GM23338 (cell line): Measurements from ENCODE around the gene SORBS2. TPM values are rescaled to one million over a fixed set of nuclear protein-coding genes. Genes with fewer than 3 reads are reported as not detected.

ENCODE experiments used
- ATAC-seq: fragments of 200-7000 bp; cut with Tn5 transposase; 3 replicates; pipeline ENCODE4 v1.9.1; 2020
- DNase-seq: peaks from one replicate; pipeline ENCODE4 v3.0.0-alpha.2; 2015; ENCODE audit warnings: low spot score
- H2AFZ ChIP-seq: fragments of 200-600 bp; sonication (generic); 2 replicates; pipeline ENCODE4 v1.8.0; 2016; ENCODE audit warnings: antibody characterized with exemption, mild to moderate bottlenecking, moderate library complexity
- H3F3A ChIP-seq: fragments of 200-600 bp; sonication (generic); replicated peaks from 2 replicates; pipeline ENCODE4 v1.8.0; 2017; ENCODE audit warnings: antibody characterized with exemption, mixed run types, low read depth
- H3K27ac ChIP-seq: fragments of 200-600 bp; sonication (generic); 2 replicates; pipeline ENCODE4 v1.6.1; 2016; ENCODE audit warnings: low read depth
- H3K27me3 ChIP-seq: fragments of 200-600 bp; sonication (generic); 2 replicates; pipeline ENCODE4 v1.8.0; 2016; ENCODE audit warnings: mild to moderate bottlenecking, mixed run types, moderate library complexity; ENCODE audit not compliant: insufficient read depth
- H3K36me3 ChIP-seq: fragments of 200-600 bp; sonication (generic); 2 replicates; pipeline ENCODE4 v1.8.0; 2016; ENCODE audit warnings: mild to moderate bottlenecking; ENCODE audit not compliant: insufficient read depth
- H3K4me1 ChIP-seq: fragments of 200-600 bp; sonication (generic); 2 replicates; pipeline ENCODE4 v1.8.0; 2016; ENCODE audit warnings: mild to moderate bottlenecking, moderate library complexity; ENCODE audit not compliant: insufficient read depth
- H3K4me2 ChIP-seq: fragments of 200-600 bp; sonication (generic); 2 replicates; pipeline ENCODE4 v1.7.1; 2017; ENCODE audit warnings: mixed run types
- H3K4me3 ChIP-seq: fragments of 200-600 bp; sonication (generic); 2 replicates; pipeline ENCODE4 v1.6.1; 2016; ENCODE audit warnings: mixed run types
- H3K79me2 ChIP-seq: fragments of 200-600 bp; sonication (generic); replicated peaks from 2 replicates; pipeline ENCODE4 v1.8.0; 2017; ENCODE audit warnings: mild to moderate bottlenecking; ENCODE audit not compliant: insufficient read depth
- H3K9me2 ChIP-seq: fragments of 200-600 bp; sonication (generic); 2 replicates; pipeline ENCODE4 v1.8.0; 2017; ENCODE audit not compliant: insufficient read depth
- H4K20me1 ChIP-seq: fragments of 200-600 bp; sonication (generic); replicated peaks from 2 replicates; pipeline ENCODE4 v1.8.0; 2017; ENCODE audit warnings: mild to moderate bottlenecking; ENCODE audit not compliant: insufficient read depth
- H3K27ac Mint-ChIP-seq: 2 replicates; pipeline ENCODE4 v1.8.0; 2020; ENCODE audit warnings: inconsistent platforms, mild to moderate bottlenecking, moderate library complexity, mixed read lengths
- H3K27me3 Mint-ChIP-seq: 3 replicates; pipeline ENCODE4 v1.8.0; 2022; ENCODE audit warnings: low read depth, mild to moderate bottlenecking, moderate library complexity, mixed read lengths, inconsistent platforms; ENCODE audit not compliant: insufficient read depth, poor library complexity
- H3K36me3 Mint-ChIP-seq: 3 replicates; pipeline ENCODE4 v1.8.0; 2021; ENCODE audit warnings: low read depth, mild to moderate bottlenecking, inconsistent platforms, moderate library complexity, mixed read lengths
- H3K4me1 Mint-ChIP-seq: 3 replicates; pipeline ENCODE4 v1.8.0; 2020; ENCODE audit warnings: mild to moderate bottlenecking, inconsistent platforms, mixed read lengths
- H3K4me3 Mint-ChIP-seq: 3 replicates; pipeline ENCODE4 v1.8.0; 2021; ENCODE audit warnings: moderate library complexity, mild to moderate bottlenecking, inconsistent platforms, mixed read lengths
- H3K9me3 Mint-ChIP-seq: 3 replicates; pipeline ENCODE4 v1.8.0; 2020; ENCODE audit warnings: moderate library complexity, mild to moderate bottlenecking, inconsistent platforms, mixed read lengths
- CREB1 ChIP-seq: fragments of 250-450 bp; sonication (Bioruptor Pico); IDR thresholded peaks from 2 replicates; pipeline ENCODE4 v1.5.0; 2020; ENCODE audit warnings: low read depth, mild to moderate bottlenecking, moderate library complexity
- EZH2 ChIP-seq: fragments of 200-600 bp; sonication (generic); IDR thresholded peaks from one replicate; pipeline ENCODE4 v1.8.0; 2017; ENCODE audit warnings: antibody characterized with exemption, mild to moderate bottlenecking, low read depth; ENCODE audit not compliant: unreplicated experiment
- EZH2phosphoT487 ChIP-seq: fragments of 200-600 bp; sonication (generic); IDR thresholded peaks from one replicate; pipeline ENCODE4 v1.8.1; 2018; ENCODE audit warnings: antibody characterized with exemption; ENCODE audit not compliant: unreplicated experiment
- JUNB ChIP-seq: IDR thresholded peaks from one replicate; pipeline ENCODE4 v1.6.1; 2016; ENCODE audit warnings: antibody characterized with exemption; ENCODE audit not compliant: unreplicated experiment
- NANOG ChIP-seq: IDR thresholded peaks from 2 replicates; pipeline ENCODE4 v1.6.1; 2016; ENCODE audit warnings: antibody characterized with exemption, borderline replicate concordance
- POLR2AphosphoS5 ChIP-seq: IDR thresholded peaks from 2 replicates; pipeline ENCODE4 v1.6.1; 2016; ENCODE audit warnings: antibody characterized with exemption, low read depth
- STAT1 ChIP-seq: IDR thresholded peaks from one replicate; pipeline ENCODE4 v1.6.1; 2016; ENCODE audit warnings: antibody characterized with exemption; ENCODE audit not compliant: unreplicated experiment
- ZNF114 ChIP-seq: fragments of 250-450 bp; sonication (Bioruptor Pico); IDR thresholded peaks from 2 replicates; pipeline ENCODE4 v1.5.0; 2020; ENCODE audit warnings: mild to moderate bottlenecking, moderate library complexity
- ZNF331 ChIP-seq: fragments of 250-450 bp; sonication (Bioruptor Pico); IDR thresholded peaks from 2 replicates; pipeline ENCODE4 v1.5.0; 2020; ENCODE audit warnings: low read depth, mild to moderate bottlenecking, moderate library complexity
- polyA plus RNA-seq: library from polyadenylated mRNA; unstranded; fragments of >200 nt; fragmentation: Nextera tagmentation; extraction: Ambion mirVana; gene quantifications from 2 replicates; pipeline ENCODE4 v1.2.1, GENCODE V29; 2016
- total RNA-seq: library from RNA; depleted of rRNA; stranded (reverse); fragments of >200 nt; shearing (Covaris generic); gene quantifications from 2 replicates; pipeline ENCODE4 v1.2.3, GENCODE V29; 2014
- TF ChIP-seq, protein P1 (sequence below), 2 experiments: fragments of 200-600 bp in 1 of 2; sonication (generic) in 1 of 2; conservative IDR thresholded peaks; 2 replicates each; pipeline versions ENCODE4 v1.5.1 to v1.6.1; 2016 to 2017; ENCODE audit warnings: antibody characterized with exemption in 2 of 2, low read depth in 2 of 2, mild to moderate bottlenecking in 2 of 2, moderate library complexity in 1 of 2
- TF ChIP-seq, protein P2 (sequence below): IDR thresholded peaks from 2 replicates; pipeline ENCODE4 v1.6.1; 2016; ENCODE audit warnings: antibody characterized with exemption
- TF ChIP-seq, protein P3 (sequence below): IDR thresholded peaks from one replicate; pipeline ENCODE4 v1.6.1; 2018; ENCODE audit warnings: antibody characterized with exemption; ENCODE audit not compliant: unreplicated experiment
- TF ChIP-seq, protein P4 (sequence below): fragments of 250-450 bp; sonication (Bioruptor Pico); IDR thresholded peaks from 2 replicates; pipeline ENCODE4 v1.5.0; 2020; ENCODE audit warnings: mild to moderate bottlenecking, moderate library complexity

SORBS2 gene
- total and polyA plus RNA-seq, 2 experiments from 2014 or later: 17.8 to 27.6 TPM

DNA sequence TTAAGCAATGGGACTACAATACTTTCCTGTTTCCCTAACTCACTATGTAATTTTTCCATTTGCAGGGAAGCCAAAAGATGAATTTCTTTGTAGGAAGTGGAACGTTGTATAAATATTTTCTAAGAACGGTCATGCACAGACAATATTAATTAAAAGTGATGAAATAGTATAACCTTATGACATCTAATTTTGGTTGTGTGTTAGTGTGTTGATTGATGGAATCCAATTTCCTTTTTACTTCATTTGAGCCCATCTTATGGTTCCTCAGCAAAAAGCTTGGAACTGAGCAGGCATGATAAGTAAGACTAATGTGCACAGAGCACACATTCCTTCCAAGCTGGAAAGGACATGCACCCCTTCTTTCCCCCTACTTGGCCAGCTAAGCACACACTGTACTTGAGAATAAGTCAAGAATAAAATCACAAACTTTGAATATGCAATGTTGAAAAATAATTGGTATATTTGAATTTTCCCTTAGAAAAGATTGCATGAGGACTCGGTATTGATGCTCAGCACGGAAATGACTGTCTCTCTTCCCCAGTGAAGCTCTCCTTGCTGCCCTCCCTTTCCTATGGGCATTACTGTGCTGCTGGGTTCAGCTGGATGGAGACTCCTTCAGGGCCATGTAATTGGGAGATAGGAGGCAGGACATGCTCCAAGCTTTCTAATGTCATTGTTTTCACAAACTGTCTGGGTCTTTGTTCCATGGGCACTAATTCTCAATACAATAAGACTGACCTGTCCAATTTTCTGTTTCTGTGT lies 257.4 kb downstream of the SORBS2 start:
- ATAC-seq (no peak), DNase-seq (no peak)
- TF ChIP-seq, protein P1, sequence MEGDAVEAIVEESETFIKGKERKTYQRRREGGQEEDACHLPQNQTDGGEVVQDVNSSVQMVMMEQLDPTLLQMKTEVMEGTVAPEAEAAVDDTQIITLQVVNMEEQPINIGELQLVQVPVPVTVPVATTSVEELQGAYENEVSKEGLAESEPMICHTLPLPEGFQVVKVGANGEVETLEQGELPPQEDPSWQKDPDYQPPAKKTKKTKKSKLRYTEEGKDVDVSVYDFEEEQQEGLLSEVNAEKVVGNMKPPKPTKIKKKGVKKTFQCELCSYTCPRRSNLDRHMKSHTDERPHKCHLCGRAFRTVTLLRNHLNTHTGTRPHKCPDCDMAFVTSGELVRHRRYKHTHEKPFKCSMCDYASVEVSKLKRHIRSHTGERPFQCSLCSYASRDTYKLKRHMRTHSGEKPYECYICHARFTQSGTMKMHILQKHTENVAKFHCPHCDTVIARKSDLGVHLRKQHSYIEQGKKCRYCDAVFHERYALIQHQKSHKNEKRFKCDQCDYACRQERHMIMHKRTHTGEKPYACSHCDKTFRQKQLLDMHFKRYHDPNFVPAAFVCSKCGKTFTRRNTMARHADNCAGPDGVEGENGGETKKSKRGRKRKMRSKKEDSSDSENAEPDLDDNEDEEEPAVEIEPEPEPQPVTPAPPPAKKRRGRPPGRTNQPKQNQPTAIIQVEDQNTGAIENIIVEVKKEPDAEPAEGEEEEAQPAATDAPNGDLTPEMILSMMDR (conservative IDR thresholded peaks at IDR 0.05; ENCODE audit: low read depth in 2 of 2): no peak
- no peak for TF ChIP-seq EZH2
- TF ChIP-seq, protein P2, sequence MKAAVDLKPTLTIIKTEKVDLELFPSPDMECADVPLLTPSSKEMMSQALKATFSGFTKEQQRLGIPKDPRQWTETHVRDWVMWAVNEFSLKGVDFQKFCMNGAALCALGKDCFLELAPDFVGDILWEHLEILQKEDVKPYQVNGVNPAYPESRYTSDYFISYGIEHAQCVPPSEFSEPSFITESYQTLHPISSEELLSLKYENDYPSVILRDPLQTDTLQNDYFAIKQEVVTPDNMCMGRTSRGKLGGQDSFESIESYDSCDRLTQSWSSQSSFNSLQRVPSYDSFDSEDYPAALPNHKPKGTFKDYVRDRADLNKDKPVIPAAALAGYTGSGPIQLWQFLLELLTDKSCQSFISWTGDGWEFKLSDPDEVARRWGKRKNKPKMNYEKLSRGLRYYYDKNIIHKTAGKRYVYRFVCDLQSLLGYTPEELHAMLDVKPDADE: no peak
- TF ChIP-seq STAT1: no peak
- no peak for TF ChIP-seq NANOG
- TF ChIP-seq ZNF331: no peak
- no peak for TF ChIP-seq ZNF114 (CRISPR knock-in tag)
- TF ChIP-seq, protein P3, sequence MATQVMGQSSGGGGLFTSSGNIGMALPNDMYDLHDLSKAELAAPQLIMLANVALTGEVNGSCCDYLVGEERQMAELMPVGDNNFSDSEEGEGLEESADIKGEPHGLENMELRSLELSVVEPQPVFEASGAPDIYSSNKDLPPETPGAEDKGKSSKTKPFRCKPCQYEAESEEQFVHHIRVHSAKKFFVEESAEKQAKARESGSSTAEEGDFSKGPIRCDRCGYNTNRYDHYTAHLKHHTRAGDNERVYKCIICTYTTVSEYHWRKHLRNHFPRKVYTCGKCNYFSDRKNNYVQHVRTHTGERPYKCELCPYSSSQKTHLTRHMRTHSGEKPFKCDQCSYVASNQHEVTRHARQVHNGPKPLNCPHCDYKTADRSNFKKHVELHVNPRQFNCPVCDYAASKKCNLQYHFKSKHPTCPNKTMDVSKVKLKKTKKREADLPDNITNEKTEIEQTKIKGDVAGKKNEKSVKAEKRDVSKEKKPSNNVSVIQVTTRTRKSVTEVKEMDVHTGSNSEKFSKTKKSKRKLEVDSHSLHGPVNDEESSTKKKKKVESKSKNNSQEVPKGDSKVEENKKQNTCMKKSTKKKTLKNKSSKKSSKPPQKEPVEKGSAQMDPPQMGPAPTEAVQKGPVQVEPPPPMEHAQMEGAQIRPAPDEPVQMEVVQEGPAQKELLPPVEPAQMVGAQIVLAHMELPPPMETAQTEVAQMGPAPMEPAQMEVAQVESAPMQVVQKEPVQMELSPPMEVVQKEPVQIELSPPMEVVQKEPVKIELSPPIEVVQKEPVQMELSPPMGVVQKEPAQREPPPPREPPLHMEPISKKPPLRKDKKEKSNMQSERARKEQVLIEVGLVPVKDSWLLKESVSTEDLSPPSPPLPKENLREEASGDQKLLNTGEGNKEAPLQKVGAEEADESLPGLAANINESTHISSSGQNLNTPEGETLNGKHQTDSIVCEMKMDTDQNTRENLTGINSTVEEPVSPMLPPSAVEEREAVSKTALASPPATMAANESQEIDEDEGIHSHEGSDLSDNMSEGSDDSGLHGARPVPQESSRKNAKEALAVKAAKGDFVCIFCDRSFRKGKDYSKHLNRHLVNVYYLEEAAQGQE: no peak
- TF ChIP-seq POLR2AphosphoS5: no peak
- TF ChIP-seq, protein P4, sequence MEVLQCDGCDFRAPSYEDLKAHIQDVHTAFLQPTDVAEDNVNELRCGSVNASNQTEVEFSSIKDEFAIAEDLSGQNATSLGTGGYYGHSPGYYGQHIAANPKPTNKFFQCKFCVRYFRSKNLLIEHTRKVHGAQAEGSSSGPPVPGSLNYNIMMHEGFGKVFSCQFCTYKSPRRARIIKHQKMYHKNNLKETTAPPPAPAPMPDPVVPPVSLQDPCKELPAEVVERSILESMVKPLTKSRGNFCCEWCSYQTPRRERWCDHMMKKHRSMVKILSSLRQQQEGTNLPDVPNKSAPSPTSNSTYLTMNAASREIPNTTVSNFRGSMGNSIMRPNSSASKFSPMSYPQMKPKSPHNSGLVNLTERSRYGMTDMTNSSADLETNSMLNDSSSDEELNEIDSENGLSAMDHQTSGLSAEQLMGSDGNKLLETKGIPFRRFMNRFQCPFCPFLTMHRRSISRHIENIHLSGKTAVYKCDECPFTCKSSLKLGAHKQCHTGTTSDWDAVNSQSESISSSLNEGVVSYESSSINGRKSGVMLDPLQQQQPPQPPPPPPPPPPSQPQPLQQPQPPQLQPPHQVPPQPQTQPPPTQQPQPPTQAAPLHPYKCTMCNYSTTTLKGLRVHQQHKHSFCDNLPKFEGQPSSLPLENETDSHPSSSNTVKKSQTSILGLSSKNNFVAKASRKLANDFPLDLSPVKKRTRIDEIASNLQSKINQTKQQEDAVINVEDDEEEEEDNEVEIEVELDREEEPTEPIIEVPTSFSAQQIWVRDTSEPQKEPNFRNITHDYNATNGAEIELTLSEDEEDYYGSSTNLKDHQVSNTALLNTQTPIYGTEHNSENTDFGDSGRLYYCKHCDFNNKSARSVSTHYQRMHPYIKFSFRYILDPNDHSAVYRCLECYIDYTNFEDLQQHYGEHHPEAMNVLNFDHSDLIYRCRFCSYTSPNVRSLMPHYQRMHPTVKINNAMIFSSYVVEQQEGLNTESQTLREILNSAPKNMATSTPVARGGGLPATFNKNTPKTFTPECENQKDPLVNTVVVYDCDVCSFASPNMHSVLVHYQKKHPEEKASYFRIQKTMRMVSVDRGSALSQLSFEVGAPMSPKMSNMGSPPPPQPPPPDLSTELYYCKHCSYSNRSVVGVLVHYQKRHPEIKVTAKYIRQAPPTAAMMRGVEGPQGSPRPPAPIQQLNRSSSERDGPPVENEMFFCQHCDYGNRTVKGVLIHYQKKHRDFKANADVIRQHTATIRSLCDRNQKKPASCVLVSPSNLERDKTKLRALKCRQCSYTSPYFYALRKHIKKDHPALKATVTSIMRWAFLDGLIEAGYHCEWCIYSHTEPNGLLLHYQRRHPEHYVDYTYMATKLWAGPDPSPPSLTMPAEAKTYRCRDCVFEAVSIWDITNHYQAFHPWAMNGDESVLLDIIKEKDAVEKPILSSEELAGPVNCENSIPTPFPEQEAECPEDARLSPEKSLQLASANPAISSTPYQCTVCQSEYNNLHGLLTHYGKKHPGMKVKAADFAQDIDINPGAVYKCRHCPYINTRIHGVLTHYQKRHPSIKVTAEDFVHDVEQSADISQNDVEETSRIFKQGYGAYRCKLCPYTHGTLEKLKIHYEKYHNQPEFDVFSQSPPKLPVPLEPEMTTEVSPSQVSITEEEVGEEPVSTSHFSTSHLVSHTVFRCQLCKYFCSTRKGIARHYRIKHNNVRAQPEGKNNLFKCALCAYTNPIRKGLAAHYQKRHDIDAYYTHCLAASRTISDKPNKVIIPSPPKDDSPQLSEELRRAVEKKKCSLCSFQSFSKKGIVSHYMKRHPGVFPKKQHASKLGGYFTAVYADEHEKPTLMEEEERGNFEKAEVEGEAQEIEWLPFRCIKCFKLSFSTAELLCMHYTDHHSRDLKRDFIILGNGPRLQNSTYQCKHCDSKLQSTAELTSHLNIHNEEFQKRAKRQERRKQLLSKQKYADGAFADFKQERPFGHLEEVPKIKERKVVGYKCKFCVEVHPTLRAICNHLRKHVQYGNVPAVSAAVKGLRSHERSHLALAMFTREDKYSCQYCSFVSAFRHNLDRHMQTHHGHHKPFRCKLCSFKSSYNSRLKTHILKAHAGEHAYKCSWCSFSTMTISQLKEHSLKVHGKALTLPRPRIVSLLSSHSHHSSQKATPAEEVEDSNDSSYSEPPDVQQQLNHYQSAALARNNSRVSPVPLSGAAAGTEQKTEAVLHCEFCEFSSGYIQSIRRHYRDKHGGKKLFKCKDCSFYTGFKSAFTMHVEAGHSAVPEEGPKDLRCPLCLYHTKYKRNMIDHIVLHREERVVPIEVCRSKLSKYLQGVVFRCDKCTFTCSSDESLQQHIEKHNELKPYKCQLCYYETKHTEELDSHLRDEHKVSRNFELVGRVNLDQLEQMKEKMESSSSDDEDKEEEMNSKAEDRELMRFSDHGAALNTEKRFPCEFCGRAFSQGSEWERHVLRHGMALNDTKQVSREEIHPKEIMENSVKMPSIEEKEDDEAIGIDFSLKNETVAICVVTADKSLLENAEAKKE (CRISPR knock-in tag): no peak
- TF ChIP-seq CREB1: no peak
- no peak for TF ChIP-seq EZH2phosphoT487
- no peak for TF ChIP-seq JUNB
- no peak overlapping the region for H3K27ac Mint-ChIP-seq
- H3K27me3 ChIP-seq: no peaks in the 10 kb centered on the region
- H3F3A ChIP-seq: no peaks in the 10 kb centered on the region
- H3K4me1 Mint-ChIP-seq: peaks cover 5% of the 10 kb centered on the region
- no peak overlapping the region for H3K27ac ChIP-seq
- peaks cover 7% of the 10 kb centered on the region; the same call in 1 of the 3 replicates for H3K9me3 Mint-ChIP-seq
- no peaks in the 10 kb centered on the region for H4K20me1 ChIP-seq
- peaks cover 2% of the 10 kb centered on the region for H3K27me3 Mint-ChIP-seq
- no peaks in the 10 kb centered on the region for H3K36me3 ChIP-seq
- H2AFZ ChIP-seq: no peak overlapping the region
- peaks cover 2% of the 10 kb centered on the region for H3K9me2 ChIP-seq
- H3K4me3 ChIP-seq: no peak overlapping the region
- H3K4me1 ChIP-seq: no peaks in the 10 kb centered on the region
- no peak overlapping the region for H3K4me2 ChIP-seq
- no peaks in the 10 kb centered on the region for H3K36me3 Mint-ChIP-seq
- H3K79me2 ChIP-seq: no peaks in the 10 kb centered on the region
- H3K4me3 Mint-ChIP-seq: no peak overlapping the region
